DND-41 (cell line): ENCODE measurements around the gene TANC2.

Experiments
- ATAC-seq: fragments of 200-7000 bp; cut with Tn5 transposase; 3 replicates; pipeline ENCODE4 v1.9.1; 2021; ENCODE audit warnings: low read depth; ENCODE audit not compliant: insufficient read depth
- DNase-seq: peaks from one replicate; pipeline ENCODE4 v3.0.0-alpha.2; 2020
- H2AFZ ChIP-seq: 2 replicates; pipeline ENCODE4 v1.6.0; 2012; ENCODE audit warnings: low read depth, low read length
- H3K27ac ChIP-seq: 2 replicates; pipeline ENCODE4 v1.5.1; 2012; ENCODE audit warnings: low read length, inconsistent platforms
- H3K27me3 ChIP-seq: fragments of 200-600 bp; sonication (generic); 2 replicates; pipeline ENCODE4 v1.6.0; 2012; ENCODE audit warnings: low read length, mild to moderate bottlenecking, inconsistent platforms; ENCODE audit not compliant: insufficient read depth, poor library complexity
- H3K36me3 ChIP-seq: 2 replicates; pipeline ENCODE4 v1.5.1; 2012; ENCODE audit warnings: low read length, inconsistent platforms; ENCODE audit not compliant: insufficient read depth
- H3K4me1 ChIP-seq: 2 replicates; pipeline ENCODE4 v1.5.1; 2012; ENCODE audit warnings: mild to moderate bottlenecking, low read length; ENCODE audit not compliant: insufficient read depth
- H3K4me2 ChIP-seq: 2 replicates; pipeline ENCODE4 v1.6.0; 2012; ENCODE audit warnings: mild to moderate bottlenecking, moderate library complexity, low read length, inconsistent platforms; ENCODE audit not compliant: insufficient read depth
- H3K4me3 ChIP-seq, 2 experiments: fragments of 200-600 bp in 1 of 2; shearing (Covaris generic) in 1 of 2; 2 replicates each; pipeline ENCODE4 v1.5.1; 2012 to 2016; ENCODE audit warnings: inconsistent platforms in 2 of 2, low read length in 2 of 2, mild to moderate bottlenecking in 2 of 2, low read depth in 1 of 2, moderate library complexity in 1 of 2
- H3K79me2 ChIP-seq: 2 replicates; pipeline ENCODE4 v1.6.0; 2012; ENCODE audit warnings: low read length, inconsistent platforms; ENCODE audit not compliant: insufficient read depth
- H3K9ac ChIP-seq: 2 replicates; pipeline ENCODE4 v1.6.0; 2012; ENCODE audit warnings: low read depth, mild to moderate bottlenecking, inconsistent platforms, low read length, moderate library complexity
- H3K9me3 ChIP-seq: 2 replicates; pipeline ENCODE4 v1.5.1; 2012; ENCODE audit warnings: low read length, moderate library complexity, mild to moderate bottlenecking, inconsistent platforms; ENCODE audit not compliant: insufficient read depth, severe bottlenecking
- H4K20me1 ChIP-seq: 2 replicates; pipeline ENCODE4 v1.6.0; 2012; ENCODE audit warnings: low read length; ENCODE audit not compliant: insufficient read depth
- EZH2 ChIP-seq: IDR thresholded peaks from 3 replicates; pipeline ENCODE4 v1.6.1; 2012; ENCODE audit warnings: borderline replicate concordance, low read depth, mild to moderate bottlenecking, moderate library complexity, low read length, inconsistent platforms; ENCODE audit not compliant: severe bottlenecking
- TF ChIP-seq, protein P1 (sequence below): IDR thresholded peaks from 2 replicates; pipeline ENCODE4 v1.5.1; 2012; ENCODE audit warnings: borderline replicate concordance, low read length, moderate library complexity, mild to moderate bottlenecking; ENCODE audit not compliant: poor library complexity, severe bottlenecking; ENCODE audit errors: extremely low read depth

Gene TANC2

DNA sequence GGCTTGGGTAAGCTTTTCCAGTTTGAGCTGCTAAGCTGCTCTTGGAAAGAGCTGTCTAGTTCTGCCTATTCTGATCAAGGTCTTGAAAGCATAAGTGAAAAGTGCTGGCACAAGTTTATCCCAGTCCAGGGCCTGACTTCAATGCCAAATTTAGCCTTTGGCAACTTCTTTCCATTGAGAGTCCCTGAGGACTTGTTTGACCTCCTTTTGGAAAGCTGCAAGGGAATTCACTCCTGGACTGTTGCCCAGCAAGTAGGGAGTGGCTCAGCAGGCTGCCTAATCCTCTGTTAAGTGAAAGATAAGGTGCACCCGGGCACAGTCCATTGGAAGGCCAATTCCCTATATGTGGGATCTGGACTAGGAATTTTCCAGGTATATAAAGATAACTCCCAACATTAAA lies 16.0 kb upstream of the TANC2 start:
- H3K4me1 ChIP-seq = no peaks in the 10 kb centered on the region
- H4K20me1 ChIP-seq = no peaks in the 10 kb centered on the region
- no peak overlapping the region for H3K27ac ChIP-seq
- H3K4me2 ChIP-seq = no peak overlapping the region
- H3K4me3 ChIP-seq = no peak overlapping the region
- no peak overlapping the region for H2AFZ ChIP-seq
- TF ChIP-seq, protein P1, sequence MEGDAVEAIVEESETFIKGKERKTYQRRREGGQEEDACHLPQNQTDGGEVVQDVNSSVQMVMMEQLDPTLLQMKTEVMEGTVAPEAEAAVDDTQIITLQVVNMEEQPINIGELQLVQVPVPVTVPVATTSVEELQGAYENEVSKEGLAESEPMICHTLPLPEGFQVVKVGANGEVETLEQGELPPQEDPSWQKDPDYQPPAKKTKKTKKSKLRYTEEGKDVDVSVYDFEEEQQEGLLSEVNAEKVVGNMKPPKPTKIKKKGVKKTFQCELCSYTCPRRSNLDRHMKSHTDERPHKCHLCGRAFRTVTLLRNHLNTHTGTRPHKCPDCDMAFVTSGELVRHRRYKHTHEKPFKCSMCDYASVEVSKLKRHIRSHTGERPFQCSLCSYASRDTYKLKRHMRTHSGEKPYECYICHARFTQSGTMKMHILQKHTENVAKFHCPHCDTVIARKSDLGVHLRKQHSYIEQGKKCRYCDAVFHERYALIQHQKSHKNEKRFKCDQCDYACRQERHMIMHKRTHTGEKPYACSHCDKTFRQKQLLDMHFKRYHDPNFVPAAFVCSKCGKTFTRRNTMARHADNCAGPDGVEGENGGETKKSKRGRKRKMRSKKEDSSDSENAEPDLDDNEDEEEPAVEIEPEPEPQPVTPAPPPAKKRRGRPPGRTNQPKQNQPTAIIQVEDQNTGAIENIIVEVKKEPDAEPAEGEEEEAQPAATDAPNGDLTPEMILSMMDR = no peak
- TF ChIP-seq EZH2 = no peak
- no peaks in the 10 kb centered on the region for H3K36me3 ChIP-seq
- H3K9ac ChIP-seq = no peak overlapping the region
- H3K79me2 ChIP-seq = no peaks in the 10 kb centered on the region
- peaks cover 4% of the 10 kb centered on the region for H3K27me3 ChIP-seq
- ATAC-seq (no peak), DNase-seq (no peak)
- no peaks in the 10 kb centered on the region for H3K9me3 ChIP-seq

GRCh38 chr17:62955841-62956352 lies 10.1 kb upstream of the TANC2 start:
- H3K4me2 ChIP-seq = no peak overlapping the region
- no peaks in the 10 kb centered on the region for H3K4me1 ChIP-seq
- H3K9me3 ChIP-seq = no peaks in the 10 kb centered on the region
- H3K9ac ChIP-seq = no peak overlapping the region
- H3K79me2 ChIP-seq = no peaks in the 10 kb centered on the region
- no peak overlapping the region for H2AFZ ChIP-seq
- peaks cover 14% of the 10 kb centered on the region for H3K27me3 ChIP-seq
- H3K4me3 ChIP-seq = no peak overlapping the region
- ATAC-seq = no peak
- H3K36me3 ChIP-seq = no peaks in the 10 kb centered on the region
- H4K20me1 ChIP-seq = no peaks in the 10 kb centered on the region
- no peak for DNase-seq
- H3K27ac ChIP-seq = no peak overlapping the region
- TF ChIP-seq, protein P1 = no peak
- no peak for TF ChIP-seq EZH2

GRCh38 chr17:62963296-62963695 lies 2.7 kb upstream of the TANC2 start:
- H3K9me3 ChIP-seq = no peaks in the 10 kb centered on the region
- H2AFZ ChIP-seq = no peak overlapping the region
- H3K27ac ChIP-seq = no peak overlapping the region
- no peak overlapping the region for H3K9ac ChIP-seq
- H3K4me3 ChIP-seq = no peak overlapping the region
- H4K20me1 ChIP-seq = no peaks in the 10 kb centered on the region
- no peak overlapping the region for H3K4me2 ChIP-seq
- peaks cover 26% of the 10 kb centered on the region for H3K4me1 ChIP-seq
- ATAC-seq (no peak), DNase-seq (no peak)
- H3K79me2 ChIP-seq = 0 out of 2 replicates have a peak, but pooled peaks cover 2% of the 10 kb centered on the region
- H3K27me3 ChIP-seq = peaks cover 25% of the 10 kb centered on the region
- TF ChIP-seq, protein P1 = no peak
- no peak for TF ChIP-seq EZH2
- H3K36me3 ChIP-seq = no peaks in the 10 kb centered on the region

- TF ChIP-seq, protein P1 = no peak
- no peak for TF ChIP-seq EZH2
- no peak overlapping the region for H3K4me3 ChIP-seq
- H3K27me3 ChIP-seq = peaks cover 25% of the 10 kb centered on the region
- ATAC-seq = no peak
- DNase-seq = no peak
- H3K79me2 ChIP-seq = 0 out of 2 replicates have a peak, but pooled peaks cover 2% of the 10 kb centered on the region
- no peak overlapping the region for H3K9ac ChIP-seq
- H3K36me3 ChIP-seq = no peaks in the 10 kb centered on the region
- no peaks in the 10 kb centered on the region for H3K9me3 ChIP-seq
- no peak overlapping the region for H3K4me2 ChIP-seq
- H2AFZ ChIP-seq = no peak overlapping the region
- H4K20me1 ChIP-seq = no peaks in the 10 kb centered on the region
- peaks cover 36% of the 10 kb centered on the region for H3K4me1 ChIP-seq
- H3K27ac ChIP-seq = no peak overlapping the region
These were observed 1.5 kb upstream of the TANC2 start for GRCh38 chr17:62964506-62964905.
